ENCODE data around the gene LCE3E. TPM values are rescaled to one million over a fixed set of nuclear protein-coding genes. Genes with fewer than 3 reads are reported as not detected.

The LCE3E gene
- total and polyA plus RNA-seq, 2 of the 4 experiments (the other 2 are of a cell fraction), result not detected

- H3K27ac ChIP-seq (ENCODE audit: insufficient read depth, low read length), result no peak overlapping the region
- H4K8ac ChIP-seq (ENCODE audit: low read depth in 2 of 2, low read length in 2 of 2), result no peak overlapping the region
- no peaks in the 10 kb centered on the region for H3K4me1 ChIP-seq (ENCODE audit: control insufficient read depth, insufficient read depth, low read length)
- in situ Hi-C loops (cut with MboI; ENCODE audit: low sequenced_read_pairs) (no loop called here), dilution Hi-C loops (cut with HindIII; ENCODE audit: low sequenced_read_pairs, unreplicated experiment) (no loop called here), intact Hi-C loops (cut with micrococcal nuclease) (no loop called here)
- no CpG with 5 or more reads among the region's 1 CpG for WGBS, 2 experiments (ENCODE audit: extremely low coverage in 2 of 2, insufficient read length in 1 of 2)
- no peak overlapping the region for H2BK20ac ChIP-seq (ENCODE audit: low read depth, low read length)
- no peak overlapping the region for H2AK5ac ChIP-seq (ENCODE audit: low read depth, low read length)
- no peak for TF ChIP-seq MXI1 (IDR thresholded peaks at IDR 0.05; ENCODE audit: borderline replicate concordance, low read depth, low read length)
- TF ChIP-seq SMC3 (IDR thresholded peaks at IDR 0.05; ENCODE audit: low read depth, low read length), result no peak
- no peak for TF ChIP-seq CEBPB (IDR thresholded peaks at IDR 0.05; ENCODE audit: low read depth, low read length)
- TF ChIP-seq MAZ (IDR thresholded peaks at IDR 0.05; ENCODE audit: borderline replicate concordance, low read depth, low read length), result no peak
- TF ChIP-seq RFX5 (IDR thresholded peaks at IDR 0.05; ENCODE audit: low read depth, low read length), result no peak
- no peak for TF ChIP-seq RAD21 (IDR thresholded peaks at IDR 0.05; ENCODE audit: low read length)
- no peak for TF ChIP-seq ELK1 (IDR thresholded peaks at IDR 0.05; ENCODE audit: borderline replicate concordance, low read depth, low read length)
- no peak for TF ChIP-seq POLR2A (IDR thresholded peaks at IDR 0.05; ENCODE audit: low read depth, low read length)
- no peak for TF ChIP-seq BHLHE40 (IDR thresholded peaks at IDR 0.05; ENCODE audit: low read depth, low read length)
- no peak for TF ChIP-seq NFE2L2 (IDR thresholded peaks at IDR 0.05; ENCODE audit: low read depth, low read length)
- TF ChIP-seq CTCF (conservative IDR thresholded peaks at IDR 0.05; ENCODE audit: low read depth, low read length), result no peak
- TF ChIP-seq FOS (IDR thresholded peaks at IDR 0.05; ENCODE audit: low read depth, low read length), result no peak
- no peak for TF ChIP-seq MAFK (IDR thresholded peaks at IDR 0.05; ENCODE audit: low read depth, low read length)
- no peak for TF ChIP-seq USF2 (IDR thresholded peaks at IDR 0.05; ENCODE audit: low read depth, low read length)
- no peak for TF ChIP-seq RCOR1 (IDR thresholded peaks at IDR 0.05; ENCODE audit: insufficient replicate concordance, low read length)
- no peak for TF ChIP-seq CHD1 (IDR thresholded peaks at IDR 0.05; ENCODE audit: low read depth, low read length)
- H2AFZ ChIP-seq (replicated peaks; ENCODE audit: low read length, poor library complexity), result no peak overlapping the region
- H2AK9ac ChIP-seq (replicated peaks; ENCODE audit: low read depth, low read length, poor library complexity), result no peak overlapping the region
- H3K9me3 ChIP-seq (ENCODE audit: control insufficient read depth, insufficient read depth, low read length), result no peaks in the 10 kb centered on the region
- no peak overlapping the region for H4K5ac ChIP-seq (ENCODE audit: low read depth, low read length)
- ATAC-seq (ENCODE audit: low read depth) (no peak), DNase-seq (no peak)
- no peak overlapping the region for H3K18ac ChIP-seq (ENCODE audit: low read depth, low read length)
- H4K91ac ChIP-seq (ENCODE audit: insufficient read depth, low read depth, low read length), result no peak overlapping the region
- ChIA-PET CTCF (no interaction called here), POLR2A (ENCODE audit: unreplicated experiment) (no interaction called here)
- no peak overlapping the region for H2BK120ac ChIP-seq (ENCODE audit: low read depth, low read length)
- H3K36me3 ChIP-seq (ENCODE audit: control insufficient read depth, insufficient read depth, low read length), result no peaks in the 10 kb centered on the region
- no peak overlapping the region for H3K4ac ChIP-seq (ENCODE audit: low read depth, low read length)
- no peak overlapping the region for H3K56ac ChIP-seq (ENCODE audit: extremely low read depth, insufficient read depth, low read length)
- H2BK15ac ChIP-seq (ENCODE audit: low read depth, low read length), result no peak overlapping the region
- H3K9ac ChIP-seq (ENCODE audit: low read depth, low read length), result no peak overlapping the region
- no peak overlapping the region for H3K23ac ChIP-seq (ENCODE audit: low read depth, low read length)
- H4K20me1 ChIP-seq (ENCODE audit: insufficient read depth, low read length), result no peaks in the 10 kb centered on the region
- H3K14ac ChIP-seq (replicated peaks; ENCODE audit: low read depth, low read length), result no peak overlapping the region
- peaks cover 9% of the 10 kb centered on the region for H3K27me3 ChIP-seq (ENCODE audit: control insufficient read depth, insufficient read depth, low read length)
- no peak overlapping the region for H2BK5ac ChIP-seq (ENCODE audit: low read depth, low read length, poor library complexity, severe bottlenecking)
- BruUV-seq (replicated peaks), result no TSS peak
- H3K4me2 ChIP-seq (ENCODE audit: low read depth, low read length), result no peak overlapping the region
- H3K79me1 ChIP-seq (ENCODE audit: low read depth in 1 of 2, low read length in 2 of 2), result no peaks in the 10 kb centered on the region
- no peak overlapping the region for H3K4me3 ChIP-seq (ENCODE audit: insufficient read depth, low read depth, low read length)
- H3K9me1 ChIP-seq (ENCODE audit: insufficient read depth, low read length), result no peaks in the 10 kb centered on the region
These were observed 46.7 kb downstream of the LCE3E start for GRCh38 chr1:152519851-152520250.

All from IMR-90 (cell line).